K562 (cell line): Measurements from ENCODE around the gene TIMM22.

Experiments
- FOXM1 ChIP-seq, 2 experiments: fragments of 450-650 bp in 1 of 2; sonication (generic) in 1 of 2; formaldehyde crosslinking in 1 of 2; IDR thresholded peaks; 2 replicates each; pipeline versions ENCODE4 v1.6.1 to v1.9.0; 2017 to 2022; ENCODE audit warnings: low read depth in 2 of 2, mild to moderate bottlenecking in 2 of 2, missing genetic modification reagents in 1 of 2, moderate library complexity in 1 of 2
- GTF2F1 ChIP-seq: IDR thresholded peaks from 2 replicates; pipeline ENCODE4 v1.6.1; 2011; ENCODE audit warnings: low read depth, low read length, improper control_type of control experiment
- JUND ChIP-seq, 2 experiments: IDR thresholded peaks; 2 replicates in 1 of 2; 3 replicates in 1 of 2; pipeline ENCODE4 v1.6.1; 2011; ENCODE audit warnings: borderline replicate concordance in 2 of 2, low read depth in 2 of 2, low read length in 2 of 2, improper control_type of control experiment in 1 of 2, missing biosample characterization in 1 of 2, missing genetic modification characterization in 1 of 2, missing genetic modification reagents in 1 of 2
- MAZ ChIP-seq, 2 experiments: fragments of 450-650 bp in 1 of 2; sonication (generic) in 1 of 2; formaldehyde crosslinking; IDR thresholded peaks in 1 of 2; conservative IDR thresholded peaks in 1 of 2; 2 replicates each; pipeline versions ENCODE4 v1.4.0 to v1.5.0; 2020; ENCODE audit warnings: mild to moderate bottlenecking in 1 of 2, missing genetic modification reagents in 1 of 2
- MEIS2 ChIP-seq: fragments of 450-650 bp; IDR thresholded peaks from 2 replicates; pipeline ENCODE4 v1.6.1; 2014; ENCODE audit warnings: mild to moderate bottlenecking; ENCODE audit not compliant: partially characterized antibody
- USF1 ChIP-seq: sonication (generic); formaldehyde crosslinking; IDR thresholded peaks from 2 replicates; pipeline ENCODE4 v1.9.0; 2022; ENCODE audit warnings: mild to moderate bottlenecking, missing genetic modification reagents
- USF2 ChIP-seq: sonication (generic); formaldehyde crosslinking; IDR thresholded peaks from 2 replicates; pipeline ENCODE4 v1.5.0; 2020; ENCODE audit warnings: missing genetic modification reagents
- TF ChIP-seq, protein P1 (sequence below), 3 experiments: IDR thresholded peaks in 2 of 3; conservative IDR thresholded peaks in 1 of 3; 2 replicates each; pipeline ENCODE4 v1.5.1; 2011 to 2012; ENCODE audit warnings: low read length in 3 of 3, mild to moderate bottlenecking in 3 of 3, control low read depth in 2 of 3, improper control_type of control experiment in 1 of 3, inconsistent platforms in 1 of 3, low read depth in 1 of 3, mixed read lengths in 1 of 3, moderate library complexity in 1 of 3; ENCODE audit not compliant: insufficient read depth in 2 of 3

GRCh38 chr17:1000597-1001461 is 3.9 kb downstream of the TIMM22 start:
- TF ChIP-seq, protein P1, sequence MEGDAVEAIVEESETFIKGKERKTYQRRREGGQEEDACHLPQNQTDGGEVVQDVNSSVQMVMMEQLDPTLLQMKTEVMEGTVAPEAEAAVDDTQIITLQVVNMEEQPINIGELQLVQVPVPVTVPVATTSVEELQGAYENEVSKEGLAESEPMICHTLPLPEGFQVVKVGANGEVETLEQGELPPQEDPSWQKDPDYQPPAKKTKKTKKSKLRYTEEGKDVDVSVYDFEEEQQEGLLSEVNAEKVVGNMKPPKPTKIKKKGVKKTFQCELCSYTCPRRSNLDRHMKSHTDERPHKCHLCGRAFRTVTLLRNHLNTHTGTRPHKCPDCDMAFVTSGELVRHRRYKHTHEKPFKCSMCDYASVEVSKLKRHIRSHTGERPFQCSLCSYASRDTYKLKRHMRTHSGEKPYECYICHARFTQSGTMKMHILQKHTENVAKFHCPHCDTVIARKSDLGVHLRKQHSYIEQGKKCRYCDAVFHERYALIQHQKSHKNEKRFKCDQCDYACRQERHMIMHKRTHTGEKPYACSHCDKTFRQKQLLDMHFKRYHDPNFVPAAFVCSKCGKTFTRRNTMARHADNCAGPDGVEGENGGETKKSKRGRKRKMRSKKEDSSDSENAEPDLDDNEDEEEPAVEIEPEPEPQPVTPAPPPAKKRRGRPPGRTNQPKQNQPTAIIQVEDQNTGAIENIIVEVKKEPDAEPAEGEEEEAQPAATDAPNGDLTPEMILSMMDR (IDR thresholded peaks at IDR 0.05 in 2 of 3, conservative IDR thresholded peaks at IDR 0.05 in 1 of 3; ENCODE audit: insufficient read depth in 2 of 3, low read depth in 1 of 3, low read length in 3 of 3) = no peak
- TF ChIP-seq MEIS2 (no peak), FOXM1 (IDR thresholded peaks at IDR 0.05; ENCODE audit: low read depth) (no peak), FOXM1 (CRISPR knock-in tag; IDR thresholded peaks at IDR 0.05; ENCODE audit: low read depth) (no peak), GTF2F1 (no peak), USF1 (CRISPR knock-in tag) (no peak), JUND (IDR thresholded peaks at IDR 0.05; ENCODE audit: borderline replicate concordance, low read depth, low read length) (no peak), JUND (tag; IDR thresholded peaks at IDR 0.05; ENCODE audit: borderline replicate concordance, low read depth, low read length) (no peak), MAZ (CRISPR knock-in tag; conservative IDR thresholded peaks at IDR 0.05 in 1 of 2, IDR thresholded peaks at IDR 0.05 in 1 of 2) (no peak), USF2 (no peak)
